Astrocyte (in vitro differentiated cells and primary cell): ENCODE measurements around the gene TNFRSF1B. TPM values are rescaled to one million over a fixed set of nuclear protein-coding genes. Genes with fewer than 3 reads are reported as not detected.

Experiments
- DNase-seq: peaks from one replicate; pipeline ENCODE4 v3.0.0-alpha.2; 2010; ENCODE audit warnings: low read depth
- FAIRE-seq: peaks from 2 replicates; lab custom pipeline; 2011; peaks lifted over from hg19 to GRCh38; lab: Jason Lieb, UNC
- H2AFZ ChIP-seq: 2 replicates; pipeline ENCODE4 v1.6.0; 2012; ENCODE audit warnings: low read depth, low read length, inconsistent platforms
- H3K27ac ChIP-seq: 2 replicates; pipeline ENCODE4 v1.5.1; 2011; ENCODE audit warnings: low read depth, low read length, inconsistent platforms
- H3K27me3 ChIP-seq: 2 replicates; pipeline ENCODE4 v1.6.0; 2011; ENCODE audit warnings: low read length, inconsistent platforms; ENCODE audit not compliant: insufficient read depth
- H3K36me3 ChIP-seq: 2 replicates; pipeline ENCODE4 v1.5.1; 2011; ENCODE audit warnings: low read length, inconsistent platforms; ENCODE audit not compliant: insufficient read depth
- H3K4me1 ChIP-seq: 2 replicates; pipeline ENCODE4 v1.5.1; 2011; ENCODE audit warnings: low read length, inconsistent platforms; ENCODE audit not compliant: insufficient read depth
- H3K4me2 ChIP-seq: 2 replicates; pipeline ENCODE4 v1.6.0; 2012; ENCODE audit warnings: low read length, inconsistent platforms
- H3K4me3 ChIP-seq: 2 replicates; pipeline ENCODE4 v1.5.1; 2011; ENCODE audit warnings: low read depth, mild to moderate bottlenecking, low read length, inconsistent platforms; ENCODE audit not compliant: insufficient read depth
- H3K79me2 ChIP-seq: 2 replicates; pipeline ENCODE4 v1.6.0; 2012; ENCODE audit warnings: mild to moderate bottlenecking, low read length, inconsistent platforms; ENCODE audit not compliant: insufficient read depth
- H3K9ac ChIP-seq: 2 replicates; pipeline ENCODE4 v1.6.0; 2012; ENCODE audit warnings: mild to moderate bottlenecking, low read length, inconsistent platforms
- H3K9me3 ChIP-seq: 2 replicates; pipeline ENCODE4 v1.5.1; 2012; ENCODE audit warnings: low read depth, mild to moderate bottlenecking, low read length, inconsistent platforms; ENCODE audit not compliant: insufficient read depth
- H4K20me1 ChIP-seq: 2 replicates; pipeline ENCODE4 v1.6.0; 2012; ENCODE audit warnings: low read length, inconsistent platforms; ENCODE audit not compliant: insufficient read depth
- H3K27ac Mint-ChIP-seq: one replicate; pipeline ENCODE4 v1.8.0; 2021; ENCODE audit warnings: mild to moderate bottlenecking, mixed read lengths; ENCODE audit not compliant: unreplicated experiment
- H3K27me3 Mint-ChIP-seq: one replicate; pipeline ENCODE4 v1.8.0; 2021; ENCODE audit warnings: low read depth, mixed read lengths; ENCODE audit not compliant: unreplicated experiment
- H3K36me3 Mint-ChIP-seq: one replicate; pipeline ENCODE4 v1.8.0; 2021; ENCODE audit warnings: low read depth, mixed read lengths; ENCODE audit not compliant: unreplicated experiment
- H3K4me1 Mint-ChIP-seq: one replicate; pipeline ENCODE4 v1.8.0; 2021; ENCODE audit warnings: low read depth, mixed read lengths; ENCODE audit not compliant: unreplicated experiment
- H3K4me3 Mint-ChIP-seq: one replicate; pipeline ENCODE4 v1.8.0; 2021; ENCODE audit warnings: mild to moderate bottlenecking, moderate library complexity, mixed read lengths; ENCODE audit not compliant: unreplicated experiment
- H3K9me3 Mint-ChIP-seq: one replicate; pipeline ENCODE4 v1.8.0; 2021; ENCODE audit warnings: mild to moderate bottlenecking, mixed read lengths; ENCODE audit not compliant: unreplicated experiment
- EZH2 ChIP-seq: IDR thresholded peaks from 2 replicates; pipeline ENCODE4 v1.6.1; 2012; ENCODE audit warnings: mild to moderate bottlenecking, low read length, inconsistent platforms; ENCODE audit not compliant: insufficient read depth
- total RNA-seq: library from RNA; stranded (reverse); gene quantifications from 2 replicates; pipeline ENCODE4 v1.2.1, GENCODE V29; 2021
- TF ChIP-seq, protein P1 (sequence below): IDR thresholded peaks from 2 replicates; pipeline ENCODE4 v1.5.1; 2011; ENCODE audit warnings: low read depth, mild to moderate bottlenecking, inconsistent platforms, low read length, moderate library complexity; ENCODE audit not compliant: insufficient read depth

Gene TNFRSF1B
- total RNA-seq, 1 donor from 2014 or later: 0.09 TPM

DNA sequence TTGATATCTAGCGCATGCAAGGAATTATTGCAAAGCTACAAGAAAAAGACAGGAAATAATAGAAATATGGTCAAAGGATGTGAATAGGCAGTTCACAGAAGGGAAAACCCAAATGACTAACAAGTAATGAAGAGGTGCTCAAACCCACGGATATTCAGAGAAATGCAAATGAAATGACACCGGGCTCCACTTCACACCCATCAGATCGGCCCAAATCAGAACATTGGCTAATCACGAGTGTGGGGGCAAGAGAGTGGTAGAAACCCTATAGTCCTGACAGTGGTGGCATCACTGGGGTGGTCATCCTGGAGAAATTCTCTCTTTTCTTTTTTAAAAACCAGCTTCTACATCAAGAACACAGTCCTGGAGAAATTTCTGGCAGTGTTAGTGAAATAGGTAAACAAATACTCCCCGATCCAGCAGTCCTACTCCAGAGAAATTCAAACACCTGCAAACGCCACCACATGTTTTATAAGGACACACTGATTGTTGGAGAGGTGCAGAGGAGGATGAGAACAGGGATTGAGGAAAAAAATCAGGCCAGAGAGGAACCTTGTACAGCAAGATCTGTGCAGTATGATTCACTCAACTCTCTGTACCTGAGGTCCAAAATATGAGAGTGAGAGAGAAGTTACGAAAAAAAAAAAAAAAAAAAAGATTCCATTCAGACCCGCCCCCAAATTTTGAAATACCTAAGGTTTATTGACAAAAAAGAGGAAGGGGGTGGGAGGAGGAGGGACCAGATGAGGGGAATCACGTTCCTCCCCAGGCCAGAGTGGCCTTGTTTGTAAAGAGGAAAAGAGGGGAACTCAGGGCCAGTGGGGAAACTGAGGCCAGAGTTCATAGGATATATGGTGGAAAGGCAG is 9.2 kb upstream of the TNFRSF1B start:
- DNase-seq (no peak), FAIRE-seq (no peak)
- no peaks in the 10 kb centered on the region for H3K36me3 Mint-ChIP-seq
- peaks cover 23% of the 10 kb centered on the region for H3K27me3 Mint-ChIP-seq
- H3K9ac ChIP-seq: no peak overlapping the region
- TF ChIP-seq EZH2: no peak
- TF ChIP-seq, protein P1, sequence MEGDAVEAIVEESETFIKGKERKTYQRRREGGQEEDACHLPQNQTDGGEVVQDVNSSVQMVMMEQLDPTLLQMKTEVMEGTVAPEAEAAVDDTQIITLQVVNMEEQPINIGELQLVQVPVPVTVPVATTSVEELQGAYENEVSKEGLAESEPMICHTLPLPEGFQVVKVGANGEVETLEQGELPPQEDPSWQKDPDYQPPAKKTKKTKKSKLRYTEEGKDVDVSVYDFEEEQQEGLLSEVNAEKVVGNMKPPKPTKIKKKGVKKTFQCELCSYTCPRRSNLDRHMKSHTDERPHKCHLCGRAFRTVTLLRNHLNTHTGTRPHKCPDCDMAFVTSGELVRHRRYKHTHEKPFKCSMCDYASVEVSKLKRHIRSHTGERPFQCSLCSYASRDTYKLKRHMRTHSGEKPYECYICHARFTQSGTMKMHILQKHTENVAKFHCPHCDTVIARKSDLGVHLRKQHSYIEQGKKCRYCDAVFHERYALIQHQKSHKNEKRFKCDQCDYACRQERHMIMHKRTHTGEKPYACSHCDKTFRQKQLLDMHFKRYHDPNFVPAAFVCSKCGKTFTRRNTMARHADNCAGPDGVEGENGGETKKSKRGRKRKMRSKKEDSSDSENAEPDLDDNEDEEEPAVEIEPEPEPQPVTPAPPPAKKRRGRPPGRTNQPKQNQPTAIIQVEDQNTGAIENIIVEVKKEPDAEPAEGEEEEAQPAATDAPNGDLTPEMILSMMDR: no peak
- H3K9me3 Mint-ChIP-seq: peaks cover 2% of the 10 kb centered on the region
- no peaks in the 10 kb centered on the region for H3K36me3 ChIP-seq
- H3K27ac ChIP-seq: no peak overlapping the region
- no peaks in the 10 kb centered on the region for H3K79me2 ChIP-seq
- H3K27ac Mint-ChIP-seq: no peak overlapping the region
- no peak overlapping the region for H3K4me3 Mint-ChIP-seq
- H3K4me2 ChIP-seq: no peak overlapping the region
- H3K4me1 ChIP-seq: peaks cover 25% of the 10 kb centered on the region
- H3K4me3 ChIP-seq: no peak overlapping the region
- H4K20me1 ChIP-seq: peaks cover 5% of the 10 kb centered on the region
- peaks cover 19% of the 10 kb centered on the region for H3K4me1 Mint-ChIP-seq
- H3K9me3 ChIP-seq: no peaks in the 10 kb centered on the region
- peaks cover 3% of the 10 kb centered on the region for H3K27me3 ChIP-seq
- H2AFZ ChIP-seq: no peak overlapping the region

DNA sequence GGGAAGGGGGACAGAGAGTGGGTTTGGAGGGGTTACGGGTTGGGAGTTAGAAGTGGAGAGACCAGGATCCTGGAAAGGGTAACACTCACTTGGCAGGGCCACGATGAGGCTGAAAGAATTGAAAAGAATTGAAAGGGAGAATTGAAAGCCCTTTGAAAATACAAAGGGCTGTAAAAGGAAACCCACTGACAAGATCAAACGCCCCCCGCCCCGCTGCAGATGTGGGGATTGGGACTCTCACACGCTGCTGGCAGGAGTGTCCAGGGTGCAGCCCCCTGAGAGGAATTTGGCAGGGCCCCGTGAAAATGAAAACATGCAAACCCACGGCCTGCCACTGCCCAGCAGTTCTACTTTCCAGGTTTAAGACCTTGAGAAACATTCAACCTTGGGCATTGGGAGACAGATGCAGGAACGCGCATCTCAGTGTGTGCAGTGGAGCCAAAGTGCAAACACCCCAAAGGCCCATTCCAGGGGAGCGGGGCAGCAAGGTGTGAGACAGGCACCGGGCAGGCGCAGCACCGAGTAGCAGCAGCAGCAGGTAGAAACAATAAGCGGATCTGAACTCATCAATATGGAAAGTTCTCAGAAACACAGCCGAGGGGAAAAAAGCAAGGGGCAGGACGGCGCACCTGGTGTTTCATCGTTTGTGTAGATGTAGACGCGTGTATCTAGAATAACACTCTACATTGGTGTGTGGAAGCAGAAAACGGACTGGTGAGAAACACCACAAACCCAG is 8.3 kb upstream of the TNFRSF1B start:
- Histone ChIP-seq H3K79me2 (no peaks in the 10 kb centered on the region), H3K4me3 (no peak overlapping the region), H3K9ac (no peak overlapping the region), H4K20me1 (peaks cover 5% of the 10 kb centered on the region), H3K27ac (no peak overlapping the region), H3K4me2 (no peak overlapping the region), H3K4me1 (peaks cover 16% of the 10 kb centered on the region), H3K36me3 (no peaks in the 10 kb centered on the region), H3K27me3 (peaks cover 3% of the 10 kb centered on the region), H2AFZ (no peak overlapping the region), H3K9me3 (no peaks in the 10 kb centered on the region)
- TF ChIP-seq EZH2: no peak
- TF ChIP-seq, protein P1: no peak
- DNase-seq (no peak), FAIRE-seq (no peak)
- Mint-ChIP-seq H3K27me3 (peaks cover 26% of the 10 kb centered on the region), H3K4me1 (peaks cover 12% of the 10 kb centered on the region), H3K36me3 (no peaks in the 10 kb centered on the region), H3K27ac (no peak overlapping the region), H3K9me3 (peaks cover 2% of the 10 kb centered on the region), H3K4me3 (no peak overlapping the region)
